SK-N-SH (cell line): ENCODE measurements around the gene GATB. TPM values are rescaled to one million over a fixed set of nuclear protein-coding genes. Genes with fewer than 3 reads are reported as not detected.

Source experiments
- CTCF ChIA-PET: fragments of 300-600, 350-600 bp; formaldehyde crosslinking; extraction: SDS; loops from one replicate; lab custom pipeline; 2021; lab: Yijun Ruan, JAX
- POLR2A ChIA-PET: fragments of 350-600 bp; sonication (Branson Sonifier 250); formaldehyde crosslinking; extraction: SDS; loops from one replicate; lab custom pipeline; 2020; ENCODE audit warnings: antibody characterized with exemption, inconsistent platforms; lab: Yijun Ruan, JAX
- DNase-seq: peaks from one replicate; pipeline ENCODE4 v3.0.0; 2012
- H2AFZ ChIP-seq: fragments of 200-600 bp; sonication (generic); 2 replicates; pipeline ENCODE4 v1.8.1; 2016; ENCODE audit warnings: antibody characterized with exemption, mild to moderate bottlenecking, low read depth
- H3F3A ChIP-seq: fragments of 200-600 bp; sonication (generic); replicated peaks from 2 replicates; pipeline ENCODE3; 2016; ENCODE audit warnings: antibody characterized with exemption, mild to moderate bottlenecking; ENCODE audit not compliant: insufficient read depth
- H3K27ac ChIP-seq, 2 experiments: fragments of 200-500 bp in 1 of 2; fragments of 200-600 bp in 1 of 2; sonication (Bioruptor generic) in 1 of 2; sonication (generic), shearing (Covaris generic) in 1 of 2; 2 replicates each; pipeline versions ENCODE4 v1.5.1 to v1.6.1; 2014 to 2016; ENCODE audit warnings: low read depth in 2 of 2, inconsistent platforms in 1 of 2, low read length in 1 of 2, mild to moderate bottlenecking in 1 of 2, mixed read lengths in 1 of 2
- H3K27me3 ChIP-seq: fragments of 200-600 bp; sonication (generic), shearing (Covaris generic); 2 replicates; pipeline ENCODE4 v1.6.1; 2016; ENCODE audit warnings: mixed run types; ENCODE audit not compliant: insufficient read depth
- H3K36me3 ChIP-seq, 2 experiments: fragments of 200-500 bp in 1 of 2; fragments of 200-600 bp in 1 of 2; sonication (Bioruptor generic) in 1 of 2; sonication (generic) in 1 of 2; replicated peaks in 1 of 2; 2 replicates each; pipeline versions ENCODE3 to v1.5.1; 2014 to 2016; ENCODE audit warnings: low read length in 1 of 2, mild to moderate bottlenecking in 1 of 2; ENCODE audit not compliant: insufficient read depth in 2 of 2, control insufficient read depth in 1 of 2
- H3K4me1 ChIP-seq, 2 experiments: fragments of 200-500 bp in 1 of 2; fragments of 200-600 bp in 1 of 2; sonication (Bioruptor generic) in 1 of 2; sonication (generic), shearing (Covaris generic) in 1 of 2; 2 replicates each; pipeline versions ENCODE4 v1.5.1 to v1.6.1; 2014 to 2016; ENCODE audit warnings: low read depth in 1 of 2, low read length in 1 of 2, mixed run types in 1 of 2; ENCODE audit not compliant: insufficient read depth in 2 of 2, control insufficient read depth in 1 of 2
- H3K4me2 ChIP-seq: fragments of 200-600 bp; sonication (generic), shearing (Covaris generic); 2 replicates; pipeline ENCODE4 v1.6.1; 2017; ENCODE audit warnings: mixed run types
- H3K4me3 ChIP-seq, 2 experiments: fragments of 200-500 bp in 1 of 2; fragments of 200-600 bp in 1 of 2; sonication (Bioruptor generic) in 1 of 2; sonication (generic), shearing (Covaris generic) in 1 of 2; 2 replicates each; pipeline versions ENCODE4 v1.5.1 to v1.8.1; 2014 to 2016; ENCODE audit warnings: low read depth in 2 of 2, inconsistent platforms in 1 of 2, low read length in 1 of 2, mild to moderate bottlenecking in 1 of 2, mixed read lengths in 1 of 2, moderate library complexity in 1 of 2
- H3K79me2 ChIP-seq: fragments of 200-600 bp; sonication (generic); 2 replicates; pipeline ENCODE4 v1.8.1; 2017; ENCODE audit warnings: mild to moderate bottlenecking; ENCODE audit not compliant: insufficient read depth
- H3K9ac ChIP-seq: fragments of 200-600 bp; sonication (generic); 2 replicates; pipeline ENCODE4 v1.6.1; 2017; ENCODE audit warnings: mixed run types
- H3K9me2 ChIP-seq: fragments of 200-600 bp; sonication (generic); 2 replicates; pipeline ENCODE4 v1.6.1; 2017; ENCODE audit warnings: mixed run types
- H3K9me3 ChIP-seq: fragments of 200-600 bp; sonication (generic); 2 replicates; pipeline ENCODE4 v1.6.1; 2017; ENCODE audit warnings: mixed run types, mild to moderate bottlenecking, moderate library complexity
- H4K20me1 ChIP-seq: fragments of 200-600 bp; sonication (generic); 2 replicates; pipeline ENCODE4 v1.6.1; 2017; ENCODE audit warnings: mild to moderate bottlenecking, mixed run types; ENCODE audit not compliant: insufficient read depth
- CHD2 ChIP-seq: fragments of 150-350 bp; IDR thresholded peaks from 2 replicates; pipeline ENCODE4 v1.6.1; 2018; ENCODE audit warnings: low read length; ENCODE audit not compliant: partially characterized antibody
- EP300 ChIP-seq, 2 experiments: IDR thresholded peaks; 2 replicates each; pipeline versions ENCODE4 v1.4.0 to v1.6.1; 2012; ENCODE audit warnings: borderline replicate concordance in 1 of 2, low read depth in 1 of 2, low read length in 1 of 2
- EZH2phosphoT487 ChIP-seq: fragments of 200-600 bp; sonication (generic); IDR thresholded peaks from 2 replicates; pipeline ENCODE4 v1.6.1; 2017; ENCODE audit warnings: low read depth, mixed run types, mild to moderate bottlenecking, antibody characterized with exemption, moderate library complexity, borderline replicate concordance
- FOXJ3 ChIP-seq: sonication (generic); formaldehyde crosslinking; IDR thresholded peaks from 2 replicates; pipeline ENCODE4 v1.5.1; 2020; ENCODE audit warnings: mild to moderate bottlenecking, missing genetic modification reagents
- FOXM1 ChIP-seq: IDR thresholded peaks from 2 replicates; pipeline ENCODE4 v1.4.0; 2012; ENCODE audit warnings: low read depth, mild to moderate bottlenecking
- IRF3 ChIP-seq: fragments of 150-350 bp; IDR thresholded peaks from 2 replicates; pipeline ENCODE4 v1.6.1; 2016; ENCODE audit warnings: mild to moderate bottlenecking, low read depth, low read length
- JUND ChIP-seq: IDR thresholded peaks from 2 replicates; pipeline ENCODE4 v1.4.0; 2012
- MAX ChIP-seq: IDR thresholded peaks from 2 replicates; pipeline ENCODE4 v1.4.0; 2012; ENCODE audit warnings: low read depth
- NFIC ChIP-seq: IDR thresholded peaks from 2 replicates; pipeline ENCODE4 v1.4.0; 2012; ENCODE audit warnings: borderline replicate concordance
- NRF1 ChIP-seq: IDR thresholded peaks from 2 replicates; pipeline ENCODE4 v1.6.1; 2012; ENCODE audit warnings: low read depth, mild to moderate bottlenecking, low read length
- PBX3 ChIP-seq: IDR thresholded peaks from 2 replicates; pipeline ENCODE4; 2012
- TCF12 ChIP-seq: IDR thresholded peaks from 2 replicates; pipeline ENCODE4 v1.4.0; 2012
- TEAD4 ChIP-seq: IDR thresholded peaks from 2 replicates; pipeline ENCODE4 v1.4.0; 2012; ENCODE audit warnings: mild to moderate bottlenecking, borderline replicate concordance; ENCODE audit not compliant: insufficient read depth
- YY1 ChIP-seq: IDR thresholded peaks from 2 replicates; pipeline ENCODE4 v1.4.0; 2012; ENCODE audit warnings: low read depth, mild to moderate bottlenecking
- WGBS: methylation state at CpG from one replicate; pipeline ENCODE4 v1.1.6; 2017; ENCODE audit warnings: low lambda C conversion rate; 5-methylcytosine and 5-hydroxymethylcytosine counted together
- polyA plus RNA-seq, 3 experiments: library from polyadenylated mRNA; depleted of rRNA; stranded (reverse); fragments of >200 nt; gene quantifications; 2 replicates each; pipeline ENCODE4 v1.2.3, GENCODE V29; 2012
- TF ChIP-seq, protein P1 (sequence below): IDR thresholded peaks from 2 replicates; pipeline ENCODE4 v1.4.0; 2012; ENCODE audit warnings: low read depth, borderline replicate concordance
- TF ChIP-seq, protein P2 (sequence below): fragments of 150-350 bp; IDR thresholded peaks from 2 replicates; pipeline ENCODE4 v1.6.1; 2017; ENCODE audit warnings: antibody characterized with exemption, low read length, low read depth, borderline replicate concordance

Gene GATB
- polyA plus RNA-seq, 1 of the 3 experiments (the other 2 are of a cell fraction): 28.1 TPM

GRCh38 chr4:151709587-151709986, 51.2 kb downstream of the GATB start:
- no peak overlapping the region for H3K27ac ChIP-seq

GRCh38 chr4:151709071-151709470, 51.7 kb downstream of the GATB start:
- H4K20me1 ChIP-seq: no peaks in the 10 kb centered on the region
- no peaks in the 10 kb centered on the region for H3K4me1 ChIP-seq
- no peak overlapping the region for H3K27ac ChIP-seq
- no peak for DNase-seq
- 94% methylated on average over 5 of the region's 6 CpGs for WGBS
- ChIA-PET CTCF (no interaction called here), POLR2A (no interaction called here)
- no peak for TF ChIP-seq CHD2
- TF ChIP-seq PBX3: no peak
- TF ChIP-seq TCF12: no peak
- no peak for TF ChIP-seq EP300 (IDR thresholded peaks at IDR 0.05; ENCODE audit: borderline replicate concordance in 1 of 2, low read depth in 1 of 2, low read length in 1 of 2)
- TF ChIP-seq EZH2phosphoT487: no peak
- no peak for TF ChIP-seq YY1
- TF ChIP-seq FOXM1: no peak
- H3K9me2 ChIP-seq: no peaks in the 10 kb centered on the region
- H3K4me2 ChIP-seq: no peak overlapping the region
- H3K9ac ChIP-seq: no peak overlapping the region
- H3K9me3 ChIP-seq: no peaks in the 10 kb centered on the region
- no peaks in the 10 kb centered on the region for H3K27me3 ChIP-seq
- peaks cover 0 to 13% of the 10 kb centered on the region in 2 experiments for H3K36me3 ChIP-seq
- H3F3A ChIP-seq: no peaks in the 10 kb centered on the region
- H3K4me3 ChIP-seq: no peak overlapping the region
- no peak overlapping the region for H2AFZ ChIP-seq
- H3K79me2 ChIP-seq: no peaks in the 10 kb centered on the region

More at GRCh38 chr4:151709587-151709986, 51.2 kb downstream of the GATB start:
- no peaks in the 10 kb centered on the region for H3K79me2 ChIP-seq
- no peaks in the 10 kb centered on the region for H3K9me2 ChIP-seq
- WGBS: 94% methylated on average over 7 of the region's 7 CpGs
- ChIA-PET CTCF (no interaction called here), POLR2A (no interaction called here)
- peaks cover 0 to 15% of the 10 kb centered on the region in 2 experiments for H3K36me3 ChIP-seq
- no peaks in the 10 kb centered on the region for H3K9me3 ChIP-seq
- no peak overlapping the region for H3K9ac ChIP-seq
- no peak overlapping the region for H3K4me2 ChIP-seq
- DNase-seq: no peak
- no peak overlapping the region for H2AFZ ChIP-seq
- H3K4me3 ChIP-seq: no peak overlapping the region
- H3K27me3 ChIP-seq: no peaks in the 10 kb centered on the region
- no peaks in the 10 kb centered on the region for H4K20me1 ChIP-seq
- TF ChIP-seq FOXJ3 (CRISPR knock-in tag) (no peak), FOXM1 (no peak), NRF1 (no peak), MAX (no peak), TEAD4 (no peak), IRF3 (no peak), JUND (no peak), NFIC (no peak)
- TF ChIP-seq, protein P1, sequence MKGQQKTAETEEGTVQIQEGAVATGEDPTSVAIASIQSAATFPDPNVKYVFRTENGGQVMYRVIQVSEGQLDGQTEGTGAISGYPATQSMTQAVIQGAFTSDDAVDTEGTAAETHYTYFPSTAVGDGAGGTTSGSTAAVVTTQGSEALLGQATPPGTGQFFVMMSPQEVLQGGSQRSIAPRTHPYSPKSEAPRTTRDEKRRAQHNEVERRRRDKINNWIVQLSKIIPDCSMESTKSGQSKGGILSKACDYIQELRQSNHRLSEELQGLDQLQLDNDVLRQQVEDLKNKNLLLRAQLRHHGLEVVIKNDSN: no peak
- TF ChIP-seq, protein P2, sequence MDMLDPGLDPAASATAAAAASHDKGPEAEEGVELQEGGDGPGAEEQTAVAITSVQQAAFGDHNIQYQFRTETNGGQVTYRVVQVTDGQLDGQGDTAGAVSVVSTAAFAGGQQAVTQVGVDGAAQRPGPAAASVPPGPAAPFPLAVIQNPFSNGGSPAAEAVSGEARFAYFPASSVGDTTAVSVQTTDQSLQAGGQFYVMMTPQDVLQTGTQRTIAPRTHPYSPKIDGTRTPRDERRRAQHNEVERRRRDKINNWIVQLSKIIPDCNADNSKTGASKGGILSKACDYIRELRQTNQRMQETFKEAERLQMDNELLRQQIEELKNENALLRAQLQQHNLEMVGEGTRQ: no peak
- no peaks in the 10 kb centered on the region for H3F3A ChIP-seq
- H3K4me1 ChIP-seq: no peaks in the 10 kb centered on the region
